Muscle layer of duodenum (tissue), 2 donors: Measurements from ENCODE around the gene HOMER2.
A peak's percentile ranks its signal among the peaks of the same experiment; 100 is the strongest.
"Not testable (repeated sequence)": the region's sequence is repeated elsewhere in the genome, so short reads cannot be mapped to it uniquely, and the experiment has no call there.

Experiments used
- H3K27ac ChIP-seq: one replicate; pipeline ENCODE4 v1.7.0; 2013; ENCODE audit warnings: mild to moderate bottlenecking, low read length
- H3K27me3 ChIP-seq: one replicate; pipeline ENCODE4 v1.7.0; 2013; ENCODE audit warnings: low read depth, mild to moderate bottlenecking, control low read depth, low read length
- H3K36me3 ChIP-seq, 2 donors: one replicate each; pipeline ENCODE4 v1.7.0; 2013; ENCODE audit warnings: low read length in 2 of 2, control low read depth in 1 of 2, mild to moderate bottlenecking in 1 of 2; ENCODE audit not compliant: insufficient read depth in 2 of 2, control insufficient read depth in 1 of 2
- H3K4me1 ChIP-seq, 2 donors: one replicate each; pipeline ENCODE4 v1.7.0; 2013; ENCODE audit warnings: low read length in 2 of 2, mild to moderate bottlenecking in 2 of 2, control low read depth in 1 of 2, moderate library complexity in 1 of 2; ENCODE audit not compliant: insufficient read depth in 2 of 2, control insufficient read depth in 1 of 2
- H3K4me3 ChIP-seq, 2 donors: one replicate each; pipeline ENCODE4 v1.7.0; 2013; ENCODE audit warnings: low read length in 2 of 2, low read depth in 1 of 2, mild to moderate bottlenecking in 1 of 2
- H3K9me3 ChIP-seq, 2 donors: one replicate each; pipeline ENCODE4 v1.7.0; 2013; ENCODE audit warnings: low read length in 2 of 2, control low read depth in 1 of 2, mild to moderate bottlenecking in 1 of 2; ENCODE audit not compliant: control insufficient read depth in 1 of 2
- donor health status: healthy.

Gene HOMER2

DNA sequence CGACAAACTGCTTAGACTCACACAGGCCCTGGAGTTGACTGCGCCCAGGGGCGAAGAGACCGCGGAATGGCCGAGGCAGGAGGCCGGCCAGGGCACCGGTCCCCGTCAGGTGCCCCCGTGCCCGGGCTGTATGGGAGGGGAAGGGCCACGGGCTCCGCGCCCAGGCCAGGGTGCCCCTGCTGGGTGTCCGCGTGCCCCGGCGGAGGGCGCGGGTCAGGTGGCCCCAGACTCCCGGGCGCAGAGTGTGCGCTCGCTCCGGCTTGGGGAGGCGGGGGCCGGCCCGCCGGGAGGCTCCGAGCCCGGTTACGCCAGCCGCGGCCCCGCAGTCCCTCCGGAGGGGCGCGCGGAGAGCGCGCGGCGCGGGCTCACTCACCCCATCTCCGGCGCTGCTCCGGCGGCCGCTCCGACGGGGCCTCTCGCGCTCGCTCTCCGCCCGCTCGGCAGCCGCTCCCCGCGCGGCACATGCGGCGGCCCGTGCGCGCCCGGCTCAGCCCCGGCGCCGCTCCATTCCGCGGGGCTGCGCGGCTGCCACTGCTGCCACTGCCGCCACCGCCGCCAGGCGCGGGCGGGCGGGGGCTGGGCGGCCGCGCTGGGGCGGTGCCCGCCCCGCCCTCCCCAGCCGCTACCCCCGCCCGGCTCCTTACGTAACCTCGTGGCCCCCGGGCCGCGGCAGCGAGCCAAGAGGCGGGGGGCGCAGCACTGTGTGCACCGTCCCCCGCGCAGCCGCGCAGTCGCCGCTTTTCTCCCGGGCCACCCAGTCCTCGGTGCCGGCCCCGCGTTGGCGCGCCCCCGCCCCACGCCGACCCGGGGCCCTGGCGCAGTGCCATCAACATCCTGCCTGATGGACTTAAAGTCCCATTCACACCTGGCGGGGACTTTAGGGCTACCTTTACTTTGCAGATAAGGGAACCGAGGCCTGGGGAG is at the start of gene HOMER2:
TSS of gene HOMER2 (minus strand) at position 563 of the 924 bp plus-strand sequence. CDS start at position 378, 185 bp downstream.
- H3K36me3 ChIP-seq = no peaks in the 10 kb centered on the region
- peak within 1 kb of the TSS; percentile 48 to 69 for H3K4me3 ChIP-seq
- no peak within 1 kb of the TSS for H3K27ac ChIP-seq

DNA sequence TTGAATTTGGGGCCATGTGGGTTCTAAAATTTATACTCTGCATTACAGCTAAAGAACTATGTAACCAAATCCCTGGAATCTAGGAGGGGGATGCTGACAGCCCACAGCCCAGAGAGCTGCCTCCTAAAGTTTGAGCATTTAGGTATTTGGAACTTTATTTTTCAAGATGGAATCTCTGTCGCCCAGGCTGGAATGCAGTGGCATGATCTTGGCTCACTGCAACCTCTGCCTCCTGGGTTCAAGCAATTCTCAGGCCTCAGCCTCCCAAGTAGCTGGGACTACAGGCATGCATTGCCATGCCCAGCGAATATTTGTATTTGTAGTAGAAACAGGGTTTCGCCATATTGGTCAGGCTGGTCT is 48.1 kb upstream of the HOMER2 start:
- not testable (repeated sequence) for H3K4me1 ChIP-seq, H3K4me3 ChIP-seq, H3K27me3 ChIP-seq, H3K9me3 ChIP-seq, H3K27ac ChIP-seq
- H3K36me3 ChIP-seq = peaks cover 4 to 11% of the 10 kb centered on the region in 2 donors

More for the DNA sequence above, at the start of gene HOMER2:
- H3K4me1 ChIP-seq = peaks cover 0 to 4% of the 10 kb centered on the region in 2 donors
- H3K9me3 ChIP-seq = no peaks in the 10 kb centered on the region
- H3K27me3 ChIP-seq = no peaks in the 10 kb centered on the region

DNA sequence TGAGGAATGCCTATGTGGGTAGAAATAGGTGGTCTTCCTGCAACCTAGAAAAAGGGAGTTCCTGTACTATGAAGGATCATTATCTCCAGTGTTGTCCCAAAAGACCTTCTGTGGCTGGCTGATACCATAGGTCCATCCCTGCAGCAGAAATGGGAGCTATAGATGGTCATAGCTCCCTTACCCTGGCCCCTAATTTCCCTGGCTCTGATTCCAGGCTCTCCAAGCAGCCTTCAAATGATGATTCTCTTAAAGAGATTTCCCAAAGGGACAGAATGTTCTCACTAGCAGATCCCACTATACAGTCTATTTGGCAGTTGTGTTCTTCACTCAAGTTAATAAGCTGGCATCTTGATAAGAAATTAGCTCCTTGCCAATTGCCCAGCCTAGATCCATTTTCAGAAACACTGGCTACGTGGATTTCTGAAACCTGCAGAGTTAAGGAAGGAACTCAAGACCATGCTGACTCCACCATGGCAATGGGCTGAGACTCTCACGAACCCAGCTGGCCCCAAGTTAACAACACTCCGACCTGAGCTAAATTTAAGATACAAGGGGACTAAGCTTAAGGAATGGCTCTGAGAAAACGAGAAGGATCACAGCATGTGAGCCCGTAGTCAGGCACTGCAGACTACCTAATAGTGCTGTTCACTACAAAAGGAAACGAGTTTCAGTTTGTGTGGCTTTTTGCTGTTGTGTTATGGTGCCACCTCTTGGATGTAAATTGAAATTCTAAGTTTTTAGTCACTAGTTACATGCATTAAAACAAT is 47.6 kb upstream of the HOMER2 start:
- Histone ChIP-seq H3K4me1 (peaks cover 5 to 8% of the 10 kb centered on the region in 2 donors), H3K27me3 (no peaks in the 10 kb centered on the region), H3K4me3 (peak overlapping the region; percentile 45 to 50), H3K9me3 (no peaks in the 10 kb centered on the region), H3K27ac (no peak overlapping the region), H3K36me3 (peaks cover 4 to 5% of the 10 kb centered on the region in 2 donors)

GRCh38 chr15:82999426-82999825 is 46.9 kb upstream of the HOMER2 start:
- no peak overlapping the region for H3K4me3 ChIP-seq
- H3K27ac ChIP-seq = no peak overlapping the region
- H3K27me3 ChIP-seq = no peaks in the 10 kb centered on the region
- no peaks in the 10 kb centered on the region for H3K9me3 ChIP-seq
- peaks cover 5 to 8% of the 10 kb centered on the region in 2 donors for H3K4me1 ChIP-seq
- H3K36me3 ChIP-seq = no peaks in the 10 kb centered on the region

GRCh38 chr15:82995938-82996337 is 43.4 kb upstream of the HOMER2 start:
- Histone ChIP-seq H3K27me3 (no peaks in the 10 kb centered on the region), H3K36me3 (no peaks in the 10 kb centered on the region), H3K4me1 (peaks cover 5 to 8% of the 10 kb centered on the region in 2 donors), H3K4me3 (no peak overlapping the region), H3K9me3 (no peaks in the 10 kb centered on the region), H3K27ac (no peak overlapping the region)

GRCh38 chr15:82995076-82995475 is 42.6 kb upstream of the HOMER2 start:
- H3K4me3 ChIP-seq = no peak overlapping the region
- no peaks in the 10 kb centered on the region for H3K27me3 ChIP-seq
- peaks cover 4 to 7% of the 10 kb centered on the region in 2 donors for H3K4me1 ChIP-seq
- H3K9me3 ChIP-seq = no peaks in the 10 kb centered on the region
- no peaks in the 10 kb centered on the region for H3K36me3 ChIP-seq
- no peak overlapping the region for H3K27ac ChIP-seq

- no peaks in the 10 kb centered on the region for H3K27me3 ChIP-seq
- H3K27ac ChIP-seq = no peak overlapping the region
- H3K36me3 ChIP-seq = peaks cover 3 to 10% of the 10 kb centered on the region in 2 donors
- H3K9me3 ChIP-seq = no peaks in the 10 kb centered on the region
- no peak overlapping the region for H3K4me3 ChIP-seq
- H3K4me1 ChIP-seq = no peaks in the 10 kb centered on the region
These were observed 40.6 kb upstream of the HOMER2 start for GRCh38 chr15:82993144-82993543.

- Histone ChIP-seq H3K27me3 (no peaks in the 10 kb centered on the region), H3K9me3 (no peaks in the 10 kb centered on the region), H3K4me1 (no peaks in the 10 kb centered on the region), H3K36me3 (peaks cover 3 to 11% of the 10 kb centered on the region in 2 donors), H3K4me3 (no peak overlapping the region), H3K27ac (no peak overlapping the region)
These were observed 40.0 kb upstream of the HOMER2 start for GRCh38 chr15:82992436-82992998.

GRCh38 chr15:82986442-82986780 is 33.9 kb upstream of the HOMER2 start:
- Histone ChIP-seq H3K36me3 (peaks cover 3 to 11% of the 10 kb centered on the region in 2 donors), H3K27me3 (no peaks in the 10 kb centered on the region)

GRCh38 chr15:82985688-82986441 is 33.3 kb upstream of the HOMER2 start, which contains the start of gene RAMAC:
RAMAC (plus strand) TSS chr15:82986210; CDS start chr15:82989019, 2,809 bp downstream.
- Histone ChIP-seq H3K4me1 (peaks cover 6 to 14% of the 10 kb centered on the region in 2 donors), H3K27ac (peak within 1 kb of the TSS; percentile 76), H3K36me3 (peaks cover 3 to 11% of the 10 kb centered on the region in 2 donors), H3K27me3 (no peaks in the 10 kb centered on the region), H3K4me3 (peak within 1 kb of the TSS; percentile 97 to 100), H3K9me3 (no peaks in the 10 kb centered on the region)

More at GRCh38 chr15:82986442-82986780, 33.9 kb upstream of the HOMER2 start:
- Histone ChIP-seq H3K27ac (peak overlapping the region; percentile 76), H3K4me3 (peak overlapping the region; percentile 97 to 100), H3K4me1 (peaks cover 6 to 14% of the 10 kb centered on the region in 2 donors), H3K9me3 (no peaks in the 10 kb centered on the region)
